H9 (cell line): Measurements from ENCODE around the gene STPG1. TPM values are rescaled to one million over a fixed set of nuclear protein-coding genes. Genes with fewer than 3 reads are reported as not detected.

Experiments
- DNase-seq: peaks from one replicate; pipeline ENCODE4 v3.0.0-alpha.2; 2017
- H2AFZ ChIP-seq: one replicate; pipeline ENCODE4 v1.6.1; 2013; ENCODE audit warnings: mild to moderate bottlenecking, low read length, control low read depth, moderate library complexity
- H2AK5ac ChIP-seq: 2 replicates; pipeline ENCODE4 v1.6.1; 2013; ENCODE audit warnings: low read length, control low read depth, mixed read lengths; ENCODE audit not compliant: insufficient read length
- H2BK120ac ChIP-seq: one replicate; pipeline ENCODE4 v1.6.1; 2013; ENCODE audit warnings: low read depth, mild to moderate bottlenecking, low read length, control low read depth, inconsistent platforms; ENCODE audit not compliant: poor library complexity, severe bottlenecking
- H2BK12ac ChIP-seq: 2 replicates; pipeline ENCODE4 v1.6.1; 2013; ENCODE audit warnings: low read length, control low read depth, mixed read lengths, low read depth; ENCODE audit not compliant: insufficient read length
- H2BK15ac ChIP-seq: 2 replicates; pipeline ENCODE4 v1.6.1; 2013; ENCODE audit warnings: low read depth, low read length, control low read depth
- H2BK20ac ChIP-seq: one replicate; pipeline ENCODE4 v1.6.1; 2013; ENCODE audit warnings: low read depth, mild to moderate bottlenecking, low read length, control low read depth, inconsistent platforms; ENCODE audit not compliant: poor library complexity, severe bottlenecking
- H2BK5ac ChIP-seq: 2 replicates; pipeline ENCODE4 v1.6.1; 2013; ENCODE audit warnings: low read length, control low read depth, mixed read lengths; ENCODE audit not compliant: insufficient read length
- H3K14ac ChIP-seq: 2 replicates; pipeline ENCODE4 v1.6.1; 2013; ENCODE audit warnings: low read length, control low read depth; ENCODE audit not compliant: insufficient read depth
- H3K18ac ChIP-seq: 2 replicates; pipeline ENCODE4 v1.6.1; 2013; ENCODE audit warnings: low read depth, mild to moderate bottlenecking, mixed read lengths, low read length, control low read depth; ENCODE audit not compliant: insufficient read length
- H3K23ac ChIP-seq: 2 replicates; pipeline ENCODE4 v1.6.1; 2013; ENCODE audit warnings: low read length, control low read depth, mixed read lengths, low read depth; ENCODE audit not compliant: insufficient read length
- H3K23me2 ChIP-seq: 2 replicates; pipeline ENCODE4 v1.6.1; 2013; ENCODE audit warnings: low read depth, mild to moderate bottlenecking, mixed read lengths, low read length, control low read depth; ENCODE audit not compliant: insufficient read length, poor library complexity, severe bottlenecking
- H3K27ac ChIP-seq: 2 replicates; pipeline ENCODE4 v1.5.1; 2013; ENCODE audit warnings: low read length, control low read depth, mixed read lengths, low read depth; ENCODE audit not compliant: insufficient read length
- H3K27me3 ChIP-seq: 2 replicates; pipeline ENCODE4 v1.6.1; 2013; ENCODE audit warnings: low read length, control low read depth, inconsistent platforms; ENCODE audit not compliant: insufficient read depth
- H3K4ac ChIP-seq: 2 replicates; pipeline ENCODE4 v1.6.1; 2013; ENCODE audit warnings: low read depth, mild to moderate bottlenecking, control low read depth, inconsistent platforms, low read length, moderate library complexity
- H3K4me1 ChIP-seq: 2 replicates; pipeline ENCODE4 v1.6.1; 2013; ENCODE audit warnings: low read length, control low read depth, inconsistent platforms; ENCODE audit not compliant: insufficient read depth
- H3K4me2 ChIP-seq: 2 replicates; pipeline ENCODE4 v1.6.1; 2013; ENCODE audit warnings: low read length, control low read depth, mixed read lengths; ENCODE audit not compliant: insufficient read length, insufficient read depth
- H3K56ac ChIP-seq: 2 replicates; pipeline ENCODE4 v1.6.1; 2013; ENCODE audit warnings: low read depth, mild to moderate bottlenecking, mixed read lengths, low read length, control low read depth; ENCODE audit not compliant: insufficient read length
- H3K79me1 ChIP-seq: 2 replicates; pipeline ENCODE4 v1.6.1; 2013; ENCODE audit warnings: low read depth, mild to moderate bottlenecking, moderate library complexity, low read length, control low read depth, inconsistent platforms; ENCODE audit not compliant: insufficient read depth, poor library complexity, severe bottlenecking
- H3K79me2 ChIP-seq: 2 replicates; pipeline ENCODE4 v1.6.1; 2013; ENCODE audit warnings: low read length, control low read depth, inconsistent platforms; ENCODE audit not compliant: insufficient read depth
- H3K9ac ChIP-seq: 2 replicates; pipeline ENCODE4 v1.6.1; 2013; ENCODE audit warnings: low read length, control low read depth, mixed read lengths; ENCODE audit not compliant: insufficient read length; ENCODE audit errors: extremely low read depth
- H3K9me3 ChIP-seq: one replicate; pipeline ENCODE4 v1.6.1; 2013; ENCODE audit warnings: low read depth, low read length, inconsistent platforms; ENCODE audit not compliant: control insufficient read depth
- H3T11ph ChIP-seq: one replicate; pipeline ENCODE4 v1.6.1; 2013; ENCODE audit warnings: mild to moderate bottlenecking, low read length, control low read depth, inconsistent platforms
- H4K20me1 ChIP-seq: one replicate; pipeline ENCODE4 v1.6.1; 2013; ENCODE audit not compliant: control insufficient read depth, insufficient read length, insufficient read depth
- H4K5ac ChIP-seq: 2 replicates; pipeline ENCODE4 v1.6.1; 2013; ENCODE audit warnings: low read depth, mild to moderate bottlenecking, mixed read lengths, low read length, control low read depth; ENCODE audit not compliant: insufficient read length
- H4K8ac ChIP-seq: replicated peaks from 2 replicates; pipeline ENCODE4 v1.6.1; 2013; ENCODE audit warnings: low read length, control low read depth, mixed read lengths, low read depth; ENCODE audit not compliant: insufficient read length
- H4K91ac ChIP-seq: 2 replicates; pipeline ENCODE4 v1.6.1; 2013; ENCODE audit warnings: low read depth, mild to moderate bottlenecking, moderate library complexity, mixed read lengths, low read length, control low read depth; ENCODE audit not compliant: insufficient read length
- H3K27ac Mint-ChIP-seq, 3 experiments: 2 replicates in 2 of 3; 3 replicates in 1 of 3; pipeline ENCODE4 v1.8.0; 2020 to 2021; ENCODE audit warnings: mixed read lengths in 3 of 3, mild to moderate bottlenecking in 1 of 3, moderate library complexity in 1 of 3
- H3K27me3 Mint-ChIP-seq: 2 replicates; pipeline ENCODE4 v1.8.0; 2021; ENCODE audit warnings: low read depth, mild to moderate bottlenecking, moderate library complexity, mixed read lengths
- H3K36me3 Mint-ChIP-seq, 3 experiments: 2 replicates in 2 of 3; 3 replicates in 1 of 3; pipeline ENCODE4 v1.8.0; 2020 to 2021; ENCODE audit warnings: low read depth in 3 of 3, mixed read lengths in 3 of 3; ENCODE audit not compliant: insufficient read depth in 1 of 3
- H3K4me1 Mint-ChIP-seq, 2 experiments: 2 replicates each; pipeline ENCODE4 v1.8.0; 2020; ENCODE audit warnings: mixed read lengths in 2 of 2
- H3K4me3 Mint-ChIP-seq, 2 experiments: 2 replicates in 1 of 2; 3 replicates in 1 of 2; pipeline ENCODE4 v1.8.0; 2020 to 2021; ENCODE audit warnings: mild to moderate bottlenecking in 2 of 2, mixed read lengths in 2 of 2, moderate library complexity in 1 of 2
- H3K9me3 Mint-ChIP-seq, 2 experiments: 2 replicates in 1 of 2; 3 replicates in 1 of 2; pipeline ENCODE4 v1.8.0; 2020; ENCODE audit warnings: mild to moderate bottlenecking in 2 of 2, mixed read lengths in 2 of 2, moderate library complexity in 1 of 2
- WGBS: extraction: QIAGEN DNeasy Blood & Tissue Kit; methylation state at CpG from one replicate; pipeline ENCODE4 v1.1.7; 2013; ENCODE audit warnings: missing lambda C conversion rate, low lambda C conversion rate, mixed read lengths; ENCODE audit not compliant: insufficient read length; ENCODE audit errors: extremely low coverage; 5-methylcytosine and 5-hydroxymethylcytosine counted together
- total RNA-seq: library from RNA; stranded (reverse); gene quantifications from 2 replicates; pipeline ENCODE4 v1.2.1, GENCODE V29; 2021
- TF ChIP-seq, protein P1 (sequence below): fragments of 200-600 bp; sonication (generic); conservative IDR thresholded peaks from 3 replicates; pipeline ENCODE4 v1.8.0; 2021; ENCODE audit warnings: antibody characterized with exemption, mild to moderate bottlenecking

STPG1 gene
- total RNA-seq, 1 experiment from 2014 or later = 8.3 TPM

DNA sequence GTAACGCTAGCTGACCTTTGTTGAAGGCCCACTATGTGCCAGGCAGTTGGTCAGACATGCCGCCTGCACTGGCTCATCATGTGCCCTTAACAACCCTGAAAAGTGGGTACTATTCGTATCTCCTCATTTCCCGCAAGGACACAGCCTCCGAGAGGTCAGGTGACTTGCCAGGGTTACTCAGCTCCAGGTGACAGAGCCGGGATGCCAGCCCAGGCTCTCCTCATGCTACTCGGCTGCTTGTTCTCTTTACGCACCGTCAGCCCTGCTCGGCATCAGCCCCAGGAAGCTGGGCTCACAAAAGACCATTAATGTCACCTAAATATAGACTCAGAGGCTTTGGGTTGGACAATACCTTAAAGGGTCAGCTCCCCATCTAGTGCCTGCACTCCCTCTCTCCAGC lies 65.4 kb downstream of the STPG1 start:
- Histone ChIP-seq H2BK5ac (no peak overlapping the region), H4K5ac (no peak overlapping the region), H3K23me2 (no peaks in the 10 kb centered on the region), H3K27me3 (no peaks in the 10 kb centered on the region), H3K27ac (no peak overlapping the region), H3T11ph (no peak overlapping the region), H2BK15ac (no peak overlapping the region), H2AK5ac (no peak overlapping the region), H3K4me1 (no peaks in the 10 kb centered on the region), H4K20me1 (no peaks in the 10 kb centered on the region), H2BK20ac (no peak overlapping the region), H3K79me1 (no peaks in the 10 kb centered on the region), H3K14ac (no peak overlapping the region), H2AFZ (no peak overlapping the region), H3K4ac (no peak overlapping the region), H3K18ac (no peak overlapping the region), H4K8ac (no peak overlapping the region), H3K9me3 (no peaks in the 10 kb centered on the region), H4K91ac (no peak overlapping the region), H3K4me2 (no peak overlapping the region), H3K56ac (no peak overlapping the region), H3K79me2 (no peaks in the 10 kb centered on the region), H3K23ac (no peak overlapping the region), H2BK120ac (no peak overlapping the region), H3K9ac (no peak overlapping the region), H2BK12ac (no peak overlapping the region)
- no CpG with 5 or more reads among the region's 10 CpGs for WGBS
- Mint-ChIP-seq H3K9me3 (no peaks in the 10 kb centered on the region; a peak in 1 of 5 replicates), H3K36me3 (no peaks in the 10 kb centered on the region), H3K4me1 (peaks cover 0 to 9% of the 10 kb centered on the region in 2 experiments; a peak in 1 of 4 replicates), H3K27me3 (no peaks in the 10 kb centered on the region), H3K4me3 (no peak overlapping the region), H3K27ac (no peak overlapping the region; a peak in 1 of 7 replicates)
- TF ChIP-seq, protein P1, sequence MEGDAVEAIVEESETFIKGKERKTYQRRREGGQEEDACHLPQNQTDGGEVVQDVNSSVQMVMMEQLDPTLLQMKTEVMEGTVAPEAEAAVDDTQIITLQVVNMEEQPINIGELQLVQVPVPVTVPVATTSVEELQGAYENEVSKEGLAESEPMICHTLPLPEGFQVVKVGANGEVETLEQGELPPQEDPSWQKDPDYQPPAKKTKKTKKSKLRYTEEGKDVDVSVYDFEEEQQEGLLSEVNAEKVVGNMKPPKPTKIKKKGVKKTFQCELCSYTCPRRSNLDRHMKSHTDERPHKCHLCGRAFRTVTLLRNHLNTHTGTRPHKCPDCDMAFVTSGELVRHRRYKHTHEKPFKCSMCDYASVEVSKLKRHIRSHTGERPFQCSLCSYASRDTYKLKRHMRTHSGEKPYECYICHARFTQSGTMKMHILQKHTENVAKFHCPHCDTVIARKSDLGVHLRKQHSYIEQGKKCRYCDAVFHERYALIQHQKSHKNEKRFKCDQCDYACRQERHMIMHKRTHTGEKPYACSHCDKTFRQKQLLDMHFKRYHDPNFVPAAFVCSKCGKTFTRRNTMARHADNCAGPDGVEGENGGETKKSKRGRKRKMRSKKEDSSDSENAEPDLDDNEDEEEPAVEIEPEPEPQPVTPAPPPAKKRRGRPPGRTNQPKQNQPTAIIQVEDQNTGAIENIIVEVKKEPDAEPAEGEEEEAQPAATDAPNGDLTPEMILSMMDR = no peak
- DNase-seq = no peak
